GM19468 (cell line): ENCODE measurements around the gene RWDD1.
A peak's percentile ranks its signal among the peaks of the same experiment; 100 is the strongest.

Experiments
- ATAC-seq: cut with Tn5 transposase; IDR thresholded peaks from one replicate; pipeline ENCODE4 v1.9.1; 2021; ENCODE audit warnings: mild to moderate bottlenecking, moderate library complexity, moderate number of reproducible peaks; ENCODE audit not compliant: unreplicated experiment; ENCODE audit errors: extremely low read depth

The RWDD1 gene

DNA sequence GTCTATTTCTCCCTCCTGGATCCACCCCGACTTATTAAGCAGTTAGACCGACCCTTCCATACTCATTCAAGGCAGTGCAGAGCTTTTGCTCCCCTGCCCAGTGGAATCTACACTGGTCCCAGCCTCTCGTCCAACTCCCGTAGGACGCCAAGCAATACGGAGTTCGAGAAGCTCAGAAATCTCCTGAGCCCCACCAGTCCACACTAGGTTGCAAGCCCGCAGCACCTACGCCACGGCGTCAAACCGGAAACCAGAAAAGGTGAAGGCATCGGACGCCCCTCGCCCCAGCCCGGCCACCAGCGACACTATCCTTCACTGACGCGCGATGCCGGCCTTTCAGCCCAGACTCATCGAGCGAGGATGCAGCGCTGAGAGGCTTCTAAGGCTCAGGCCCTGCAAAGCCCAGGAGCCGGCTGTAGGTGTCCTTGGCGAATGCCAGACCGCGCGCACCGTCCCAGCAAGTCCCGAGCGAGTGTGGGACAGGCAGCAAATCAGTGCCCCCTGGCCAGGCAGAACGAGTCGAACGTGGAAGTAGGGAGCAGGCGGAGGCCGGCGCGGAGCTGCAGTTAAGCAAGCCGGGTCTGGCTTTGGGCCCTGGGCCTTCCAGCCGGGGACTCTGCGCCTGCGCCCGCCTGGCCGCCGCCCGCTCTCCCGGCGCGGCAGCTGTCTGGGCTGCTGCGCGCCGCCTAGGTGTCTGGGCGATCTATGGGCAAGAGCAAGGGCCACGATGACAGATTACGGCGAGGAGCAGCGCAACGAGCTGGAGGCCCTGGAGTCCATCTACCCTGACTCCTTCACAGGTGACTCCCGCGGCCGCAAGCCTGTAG, at the start of gene RWDD1:
RWDD1 (plus strand) TSS at position 649 of the 827 bp plus-strand sequence; CDS start at position 728, 79 bp downstream.
- ATAC-seq, result peak; percentile 90

- no peak for ATAC-seq
Observed at GRCh38 chr6:116522896-116523295, 48.4 kb upstream of the RWDD1 start.

DNA sequence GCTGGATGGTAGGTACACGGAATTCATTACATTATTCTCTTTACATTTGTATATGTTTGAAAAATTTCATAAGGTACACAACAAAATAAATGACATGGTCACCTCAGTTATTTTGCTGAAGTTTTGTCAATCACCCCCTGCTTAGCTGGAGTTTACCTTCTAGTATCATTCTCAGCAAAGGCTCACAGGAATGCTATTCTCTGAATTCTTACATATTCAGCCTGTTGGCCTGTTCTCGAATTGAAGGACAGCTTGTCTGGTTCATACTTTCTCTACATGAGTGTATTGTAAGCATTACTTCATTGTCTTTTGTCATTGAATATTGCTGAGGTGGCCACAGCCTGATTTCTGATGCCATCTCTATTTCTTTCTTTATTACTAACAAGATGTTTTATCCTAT, 47.1 kb upstream of the RWDD1 start:
- ATAC-seq, result no peak

GRCh38 chr6:116528133-116528532, 43.2 kb upstream of the RWDD1 start:
- no peak for ATAC-seq

GRCh38 chr6:116528780-116529179, 42.5 kb upstream of the RWDD1 start:
- ATAC-seq, result no peak

DNA sequence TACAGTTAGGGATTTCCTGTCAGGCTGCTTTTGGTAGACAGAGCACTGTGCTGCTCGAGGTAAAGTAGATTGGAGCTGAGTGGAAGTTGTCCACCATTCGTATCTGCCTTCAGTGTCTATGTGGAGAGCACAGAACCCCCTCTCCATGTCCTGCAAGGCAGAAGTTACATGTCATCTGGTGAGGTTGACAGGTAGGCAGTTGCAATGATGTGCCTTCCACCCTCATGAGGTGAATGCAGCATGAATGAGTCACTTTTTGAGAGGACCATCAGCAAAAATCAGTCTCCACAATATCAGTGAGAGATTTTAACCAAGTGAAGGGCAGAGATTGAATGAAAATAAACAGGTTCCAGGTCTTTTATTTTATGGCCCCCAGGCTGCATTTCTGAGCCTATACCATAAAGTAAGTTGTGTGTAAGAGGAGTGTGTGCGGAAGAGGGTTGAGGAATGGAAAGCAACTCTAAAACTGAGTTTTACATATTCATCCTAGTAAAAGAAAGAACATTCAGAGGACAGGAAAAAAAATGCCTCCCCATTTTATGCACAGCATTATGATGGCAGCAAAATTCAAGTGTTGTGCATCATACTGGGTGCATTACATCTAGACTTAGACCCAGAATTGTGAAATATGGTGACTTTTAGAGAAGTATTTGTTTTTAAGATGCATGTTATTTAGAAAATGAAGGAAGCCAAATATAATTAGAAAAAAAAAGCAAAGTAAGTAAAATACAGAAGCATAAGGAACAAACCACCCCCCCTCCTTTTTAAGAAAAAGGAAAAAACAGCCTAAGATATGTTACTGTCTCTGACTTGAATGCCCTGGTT, 41.6 kb upstream of the RWDD1 start:
- ATAC-seq, result no peak

DNA sequence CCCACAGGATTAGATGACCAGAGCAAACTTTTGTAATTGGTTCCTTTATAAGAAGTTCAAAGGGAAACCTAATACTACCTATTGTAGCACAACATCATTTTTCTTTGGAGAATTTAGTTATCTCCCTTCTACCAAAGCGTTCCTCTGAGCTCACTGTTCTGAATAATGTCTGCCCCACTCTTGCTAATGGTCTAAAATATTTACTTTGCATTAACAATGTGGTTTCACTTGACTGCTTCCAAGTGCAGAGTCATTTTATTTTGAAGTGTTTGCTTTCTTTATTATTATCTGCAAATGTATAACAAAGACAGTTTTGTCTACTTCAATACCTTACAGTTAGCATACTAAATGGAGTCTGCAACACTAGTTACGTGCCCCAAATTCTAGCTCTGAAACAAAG, 40.9 kb upstream of the RWDD1 start:
- no peak for ATAC-seq

GRCh38 chr6:116531675-116532570, 39.4 kb upstream of the RWDD1 start:
- ATAC-seq, result no peak

GRCh38 chr6:116533233-116533957, 37.9 kb upstream of the RWDD1 start:
- no peak for ATAC-seq

DNA sequence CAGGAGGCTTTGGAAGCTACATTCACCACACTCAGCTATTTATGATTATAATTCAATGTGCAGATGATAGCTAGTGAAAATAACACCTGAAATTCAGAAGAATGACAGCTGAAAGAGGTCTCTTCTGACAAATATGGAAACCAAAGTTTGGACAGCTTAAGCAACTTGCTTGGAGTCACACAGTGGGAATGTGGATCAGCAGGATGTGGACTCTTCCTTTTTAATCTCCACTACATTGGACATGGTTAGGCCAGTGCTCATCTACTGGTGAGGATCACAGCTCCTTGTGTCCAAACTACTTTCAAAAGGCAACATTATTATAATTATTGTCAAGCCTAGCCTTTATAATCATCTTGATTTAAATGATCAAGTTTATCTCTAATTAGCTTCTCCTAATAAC, 36.2 kb upstream of the RWDD1 start:
- no peak for ATAC-seq

DNA sequence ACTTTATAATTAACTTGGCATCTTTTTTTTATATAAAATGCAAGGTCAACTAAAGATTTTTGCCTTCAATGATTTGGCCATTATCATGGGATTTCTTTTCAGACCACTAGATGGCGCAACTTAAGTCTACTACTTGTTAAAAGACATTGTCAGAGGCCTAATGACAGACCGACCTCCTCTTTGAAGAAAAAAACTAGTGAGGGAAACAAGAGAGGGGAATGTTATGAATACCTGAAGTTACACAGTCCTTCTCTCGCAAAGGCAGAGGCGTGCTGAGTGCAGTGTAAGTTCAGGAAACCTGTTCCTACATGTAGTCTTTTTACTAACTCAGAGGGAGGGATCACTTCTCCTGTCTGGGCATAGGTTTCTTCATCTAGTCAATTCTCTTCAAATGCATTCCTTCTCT, 35.1 kb upstream of the RWDD1 start:
- ATAC-seq, result no peak

GRCh38 chr6:116542426-116542825, 28.9 kb upstream of the RWDD1 start:
- no peak for ATAC-seq

DNA sequence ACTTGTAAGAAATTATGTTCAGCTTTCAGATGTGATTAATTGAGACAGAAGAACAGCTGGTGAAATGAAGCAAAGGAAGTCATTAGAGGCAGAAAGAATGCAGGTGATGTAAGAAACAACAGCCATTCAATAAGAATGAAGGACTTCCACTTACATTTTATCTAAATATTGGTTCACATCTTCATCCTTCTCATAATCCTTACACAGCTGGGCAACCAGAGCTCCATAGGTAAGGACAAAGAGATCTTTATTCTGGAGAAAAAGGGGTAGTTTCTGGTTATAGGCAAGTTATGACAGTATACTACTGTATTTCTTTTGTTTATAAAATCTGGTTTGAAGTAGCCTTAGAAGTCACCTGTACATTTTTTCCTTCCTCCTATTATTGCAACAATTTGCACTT, 28.2 kb upstream of the RWDD1 start:
- no peak for ATAC-seq

DNA sequence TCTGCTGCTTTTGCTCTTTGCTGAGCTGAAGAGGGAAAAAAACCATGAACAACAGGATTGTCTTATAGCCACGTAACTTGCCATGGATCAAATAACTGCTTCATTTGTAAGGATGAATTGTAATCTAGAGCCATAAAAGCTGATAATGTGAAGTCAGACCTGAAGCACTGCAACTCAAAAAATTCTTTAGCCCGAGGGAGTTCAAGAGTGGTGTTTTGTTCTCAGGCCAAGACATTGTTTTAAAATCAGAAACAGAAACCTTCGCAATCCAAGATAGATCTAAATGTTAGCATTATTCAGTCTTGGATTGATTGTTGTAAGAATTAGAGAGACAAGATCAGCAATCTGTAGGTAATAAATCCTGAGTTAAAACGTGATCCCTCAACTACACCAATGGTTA, 25.7 kb upstream of the RWDD1 start, which contains the start of gene TRAPPC3L:
TRAPPC3L (minus strand) TSS at position 34 of the 400 bp plus-strand sequence. CDS start 170 bp downstream, outside the sequence.
- ATAC-seq, result no peak

DNA sequence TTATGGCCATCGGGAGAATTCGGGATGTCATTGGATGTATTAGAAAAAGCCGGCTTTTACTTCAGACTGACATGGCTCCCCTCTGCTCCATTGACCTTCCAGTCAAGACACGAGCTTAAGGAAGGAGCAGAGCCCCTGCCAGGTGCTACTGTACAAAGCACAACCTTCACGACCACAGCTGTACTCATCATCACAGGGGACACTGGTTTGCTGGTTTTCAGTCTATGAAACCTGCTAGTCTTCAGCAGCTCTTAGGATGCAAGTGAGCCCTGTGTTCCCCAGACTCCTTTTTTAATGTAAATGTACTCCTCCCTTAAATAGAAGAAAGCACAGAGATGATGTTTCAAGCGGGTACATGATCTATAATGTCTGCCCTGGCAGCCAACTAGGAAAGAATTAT, 23.9 kb upstream of the RWDD1 start:
- no peak for ATAC-seq

DNA sequence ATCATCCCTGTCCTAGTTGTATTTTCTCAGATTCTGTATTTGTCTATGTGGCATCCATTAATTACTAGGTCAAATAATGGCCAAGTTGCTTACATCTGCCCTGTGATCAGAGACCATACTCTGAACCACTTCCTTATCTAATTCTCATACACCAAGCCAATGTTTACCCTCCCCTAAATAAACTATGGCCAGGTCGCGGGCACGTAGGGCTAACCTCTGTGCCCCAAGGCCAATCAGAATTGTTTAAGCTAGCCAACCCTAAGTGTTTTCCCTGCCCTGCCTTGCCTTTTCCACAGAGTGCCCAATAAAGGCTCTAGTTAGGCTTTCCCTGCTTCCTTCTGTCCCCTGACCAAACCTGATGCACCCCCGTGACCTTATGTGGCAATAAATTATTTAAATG, 20.5 kb upstream of the RWDD1 start:
- no peak for ATAC-seq

GRCh38 chr6:116553451-116553850, 17.9 kb upstream of the RWDD1 start, which contains the start of gene CALHM4:
TSS of gene CALHM4 (plus strand) at chr6:116553751. CDS start at chr6:116553794, 43 bp downstream.
- no peak for ATAC-seq

- no peak for ATAC-seq
Observed at GRCh38 chr6:116556065-116556464, 15.2 kb upstream of the RWDD1 start.

DNA sequence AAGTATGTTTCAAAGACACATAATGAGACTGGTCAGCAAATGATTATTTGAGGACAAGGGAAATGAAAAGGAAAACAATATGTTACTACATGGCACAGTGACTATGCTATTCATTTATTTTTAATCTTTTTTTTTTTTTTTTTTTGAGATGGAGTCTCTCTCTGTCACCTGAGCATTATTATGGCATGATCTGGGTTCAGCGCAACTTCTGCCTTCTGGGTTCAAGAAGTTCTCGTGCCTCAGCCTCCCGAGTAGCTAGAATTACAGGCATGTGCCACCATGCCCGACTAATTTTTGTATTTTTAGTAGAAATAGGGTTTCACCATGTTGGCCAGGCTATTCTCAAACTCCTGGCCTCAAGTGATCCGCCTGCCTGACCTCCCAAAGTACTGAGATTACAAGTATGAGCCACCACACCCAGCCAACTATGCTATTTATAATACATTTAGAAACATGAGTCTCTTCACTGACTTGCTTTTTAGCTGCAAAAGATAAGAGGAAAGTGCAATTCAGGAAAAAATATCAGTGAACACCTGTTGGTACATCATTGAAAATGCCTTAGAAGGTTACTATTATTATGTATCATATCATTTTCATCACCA, 14.4 kb upstream of the RWDD1 start:
- ATAC-seq, result no peak
